Astrocyte (in vitro differentiated cells and primary cell): ENCODE data around the gene FOXE3. TPM values are rescaled to one million over a fixed set of nuclear protein-coding genes. Genes with fewer than 3 reads are reported as not detected.
A peak's percentile ranks its signal among the peaks of the same experiment; 100 is the strongest.

ENCODE experiments used
- DNase-seq: peaks from one replicate; pipeline ENCODE4 v3.0.0-alpha.2; 2010; ENCODE audit warnings: low read depth
- FAIRE-seq: peaks from 2 replicates; lab custom pipeline; 2011; peaks lifted over from hg19 to GRCh38; lab: Jason Lieb, UNC
- H2AFZ ChIP-seq: 2 replicates; pipeline ENCODE4 v1.6.0; 2012; ENCODE audit warnings: low read depth, low read length, inconsistent platforms
- H3K27ac ChIP-seq: 2 replicates; pipeline ENCODE4 v1.5.1; 2011; ENCODE audit warnings: low read depth, low read length, inconsistent platforms
- H3K27me3 ChIP-seq: 2 replicates; pipeline ENCODE4 v1.6.0; 2011; ENCODE audit warnings: low read length, inconsistent platforms; ENCODE audit not compliant: insufficient read depth
- H3K36me3 ChIP-seq: 2 replicates; pipeline ENCODE4 v1.5.1; 2011; ENCODE audit warnings: low read length, inconsistent platforms; ENCODE audit not compliant: insufficient read depth
- H3K4me1 ChIP-seq: 2 replicates; pipeline ENCODE4 v1.5.1; 2011; ENCODE audit warnings: low read length, inconsistent platforms; ENCODE audit not compliant: insufficient read depth
- H3K4me2 ChIP-seq: 2 replicates; pipeline ENCODE4 v1.6.0; 2012; ENCODE audit warnings: low read length, inconsistent platforms
- H3K4me3 ChIP-seq: 2 replicates; pipeline ENCODE4 v1.5.1; 2011; ENCODE audit warnings: low read depth, mild to moderate bottlenecking, low read length, inconsistent platforms; ENCODE audit not compliant: insufficient read depth
- H3K79me2 ChIP-seq: 2 replicates; pipeline ENCODE4 v1.6.0; 2012; ENCODE audit warnings: mild to moderate bottlenecking, low read length, inconsistent platforms; ENCODE audit not compliant: insufficient read depth
- H3K9ac ChIP-seq: 2 replicates; pipeline ENCODE4 v1.6.0; 2012; ENCODE audit warnings: mild to moderate bottlenecking, low read length, inconsistent platforms
- H3K9me3 ChIP-seq: 2 replicates; pipeline ENCODE4 v1.5.1; 2012; ENCODE audit warnings: low read depth, mild to moderate bottlenecking, low read length, inconsistent platforms; ENCODE audit not compliant: insufficient read depth
- H4K20me1 ChIP-seq: 2 replicates; pipeline ENCODE4 v1.6.0; 2012; ENCODE audit warnings: low read length, inconsistent platforms; ENCODE audit not compliant: insufficient read depth
- H3K27ac Mint-ChIP-seq: one replicate; pipeline ENCODE4 v1.8.0; 2021; ENCODE audit warnings: mild to moderate bottlenecking, mixed read lengths; ENCODE audit not compliant: unreplicated experiment
- H3K27me3 Mint-ChIP-seq: one replicate; pipeline ENCODE4 v1.8.0; 2021; ENCODE audit warnings: low read depth, mixed read lengths; ENCODE audit not compliant: unreplicated experiment
- H3K36me3 Mint-ChIP-seq: one replicate; pipeline ENCODE4 v1.8.0; 2021; ENCODE audit warnings: low read depth, mixed read lengths; ENCODE audit not compliant: unreplicated experiment
- H3K4me1 Mint-ChIP-seq: one replicate; pipeline ENCODE4 v1.8.0; 2021; ENCODE audit warnings: low read depth, mixed read lengths; ENCODE audit not compliant: unreplicated experiment
- H3K4me3 Mint-ChIP-seq: one replicate; pipeline ENCODE4 v1.8.0; 2021; ENCODE audit warnings: mild to moderate bottlenecking, moderate library complexity, mixed read lengths; ENCODE audit not compliant: unreplicated experiment
- H3K9me3 Mint-ChIP-seq: one replicate; pipeline ENCODE4 v1.8.0; 2021; ENCODE audit warnings: mild to moderate bottlenecking, mixed read lengths; ENCODE audit not compliant: unreplicated experiment
- CTCF ChIP-seq: IDR thresholded peaks from 2 replicates; pipeline ENCODE4 v1.5.1; 2011; ENCODE audit warnings: low read depth, mild to moderate bottlenecking, inconsistent platforms, low read length, moderate library complexity; ENCODE audit not compliant: insufficient read depth
- EZH2 ChIP-seq: IDR thresholded peaks from 2 replicates; pipeline ENCODE4 v1.6.1; 2012; ENCODE audit warnings: mild to moderate bottlenecking, low read length, inconsistent platforms; ENCODE audit not compliant: insufficient read depth
- total RNA-seq: library from RNA; stranded (reverse); gene quantifications from 2 replicates; pipeline ENCODE4 v1.2.1, GENCODE V29; 2021

The FOXE3 gene
- total RNA-seq, 1 donor from 2014 or later, result 0.14 TPM

GRCh38 chr1:47436979-47437446, 20.9 kb downstream of the FOXE3 start:
- no peak for FAIRE-seq

GRCh38 chr1:47437447-47438164, 21.5 kb downstream of the FOXE3 start, which contains the start of gene FOXD2:
FOXD2 (plus strand) TSS chr1:47438044; CDS start chr1:47438136, 92 bp downstream.
- FAIRE-seq (no peak), DNase-seq (peak; percentile 14)
- H3K4me1 Mint-ChIP-seq, result no peaks in the 10 kb centered on the region
- Histone ChIP-seq H3K27me3 (peaks cover 82% of the 10 kb centered on the region), H3K4me2 (peak within 1 kb of the TSS; percentile 85), H4K20me1 (peaks cover 27% of the 10 kb centered on the region), H3K9ac (peak within 1 kb of the TSS; percentile 62), H3K79me2 (no peaks in the 10 kb centered on the region), H3K27ac (no peak within 1 kb of the TSS), H3K9me3 (no peaks in the 10 kb centered on the region), H2AFZ (peak within 1 kb of the TSS; percentile 92), H3K4me1 (peaks cover 11% of the 10 kb centered on the region), H3K4me3 (peak within 1 kb of the TSS; percentile 61), H3K36me3 (no peaks in the 10 kb centered on the region)
- peaks cover 10% of the 10 kb centered on the region for H3K9me3 Mint-ChIP-seq
- H3K4me3 Mint-ChIP-seq, result peak within 1 kb of the TSS; percentile 73
- no peaks in the 10 kb centered on the region for H3K36me3 Mint-ChIP-seq
- peaks cover 44% of the 10 kb centered on the region for H3K27me3 Mint-ChIP-seq
- H3K27ac Mint-ChIP-seq, result peak within 1 kb of the TSS; percentile 58
- TF ChIP-seq CTCF, result peak; percentile 30
- no peak for TF ChIP-seq EZH2

More at GRCh38 chr1:47436979-47437446, 20.9 kb downstream of the FOXE3 start:
- Histone ChIP-seq H3K27ac (no peak overlapping the region), H3K4me3 (peak overlapping the region; percentile 61), H3K4me2 (peak overlapping the region; percentile 85), H3K79me2 (no peaks in the 10 kb centered on the region), H3K4me1 (peaks cover 15% of the 10 kb centered on the region), H3K9me3 (no peaks in the 10 kb centered on the region), H4K20me1 (peaks cover 27% of the 10 kb centered on the region), H3K36me3 (no peaks in the 10 kb centered on the region), H3K27me3 (peaks cover 78% of the 10 kb centered on the region), H3K9ac (peak overlapping the region; percentile 62), H2AFZ (peak overlapping the region; percentile 92)
- Mint-ChIP-seq H3K27me3 (peaks cover 49% of the 10 kb centered on the region), H3K27ac (peak overlapping the region; percentile 58), H3K9me3 (peaks cover 10% of the 10 kb centered on the region), H3K4me3 (peak overlapping the region; percentile 73), H3K36me3 (peaks cover 3% of the 10 kb centered on the region), H3K4me1 (peaks cover 6% of the 10 kb centered on the region)
- TF ChIP-seq EZH2, result peak; percentile 81
- TF ChIP-seq CTCF, result no peak
- DNase-seq, result no peak
